ENCODE data around the gene CHST8.

Gene CHST8

DNA sequence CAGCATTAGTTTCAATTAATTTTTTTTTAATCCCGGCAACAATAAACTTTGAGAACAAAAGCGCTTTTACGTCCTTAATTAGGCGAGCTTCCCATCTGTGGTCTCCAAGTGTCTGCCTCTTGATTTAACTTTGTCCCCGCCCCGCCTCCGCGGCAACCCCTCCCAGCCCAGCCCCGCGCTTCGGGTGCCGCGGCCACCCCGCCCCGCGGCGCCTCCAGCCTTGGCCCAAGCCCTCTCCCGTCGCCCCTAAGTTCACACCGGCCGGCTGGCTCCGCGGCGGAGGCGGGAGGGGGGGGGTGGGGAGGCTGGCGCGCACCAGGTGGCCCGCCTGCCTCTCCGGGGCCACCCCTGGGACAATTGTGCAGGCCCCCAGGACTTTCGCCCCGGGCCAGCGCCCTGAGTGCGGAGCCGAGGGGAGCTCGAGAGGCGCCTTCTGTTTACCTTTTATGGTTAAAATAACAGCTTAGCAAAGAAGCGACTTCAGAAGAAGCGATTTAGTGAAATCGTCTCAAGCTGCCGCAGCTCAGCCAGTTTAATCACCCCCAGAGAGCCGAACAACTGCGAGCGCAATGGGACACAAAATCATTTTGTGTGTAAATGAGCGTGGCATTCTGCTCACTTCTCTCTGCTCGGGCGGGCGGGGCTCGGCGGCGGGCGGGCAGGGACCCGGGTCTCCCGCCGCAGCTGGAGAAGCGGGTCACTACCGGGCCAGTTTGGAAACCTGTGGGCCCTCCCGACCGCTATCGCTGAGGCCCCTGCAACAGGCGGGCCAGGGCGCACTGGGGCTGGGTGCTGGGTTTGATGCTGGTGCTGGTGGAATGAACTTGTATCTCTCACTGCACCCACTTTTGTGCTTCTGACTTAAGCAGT lies 176.3 kb downstream of the CHST8 start:
- peak; percentile 76 for DNase-seq

DNA sequence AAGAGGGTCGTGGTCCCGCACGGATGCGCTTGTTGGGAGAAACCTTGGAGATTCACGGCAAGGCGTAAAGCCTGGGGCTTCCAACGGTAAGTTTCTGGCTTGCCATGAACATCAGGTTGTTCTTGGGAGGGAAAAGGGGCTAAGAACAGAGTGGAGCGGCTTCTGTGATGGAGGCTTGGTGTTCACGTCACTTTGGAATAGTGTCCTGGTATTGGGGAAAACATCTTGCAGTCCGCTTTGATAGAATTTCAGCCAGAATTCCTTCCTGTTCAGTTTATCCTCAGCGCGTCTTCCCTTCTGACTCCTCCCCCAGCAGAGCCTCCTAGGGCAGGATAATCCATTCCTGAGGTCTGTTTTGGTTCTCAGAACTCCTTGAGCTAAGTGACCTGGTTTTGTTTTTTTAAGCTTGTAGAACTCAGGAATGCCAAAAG lies 176.9 kb downstream of the CHST8 start:
- peak; percentile 71 for DNase-seq

DNA sequence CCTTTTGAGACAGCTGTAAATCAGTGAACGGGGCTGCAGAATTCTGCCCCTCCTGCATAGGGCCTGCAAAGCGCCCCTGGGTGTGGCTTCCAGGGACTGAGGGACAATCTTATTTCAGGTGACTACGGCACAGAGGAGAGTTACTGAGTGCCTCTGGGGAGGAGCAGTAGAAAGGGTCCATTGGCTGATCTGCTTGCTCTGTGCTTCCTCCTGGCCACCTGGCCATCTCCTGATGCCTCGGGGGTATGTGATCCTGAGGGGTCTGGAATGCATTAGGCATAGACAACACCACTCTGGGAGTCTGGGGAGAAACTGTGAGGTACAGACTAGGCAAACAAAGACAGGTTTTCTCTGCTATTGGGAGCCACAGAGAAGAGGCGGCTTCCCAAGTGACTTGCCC lies 177.7 kb downstream of the CHST8 start:
- DNase-seq, result no peak

DNA sequence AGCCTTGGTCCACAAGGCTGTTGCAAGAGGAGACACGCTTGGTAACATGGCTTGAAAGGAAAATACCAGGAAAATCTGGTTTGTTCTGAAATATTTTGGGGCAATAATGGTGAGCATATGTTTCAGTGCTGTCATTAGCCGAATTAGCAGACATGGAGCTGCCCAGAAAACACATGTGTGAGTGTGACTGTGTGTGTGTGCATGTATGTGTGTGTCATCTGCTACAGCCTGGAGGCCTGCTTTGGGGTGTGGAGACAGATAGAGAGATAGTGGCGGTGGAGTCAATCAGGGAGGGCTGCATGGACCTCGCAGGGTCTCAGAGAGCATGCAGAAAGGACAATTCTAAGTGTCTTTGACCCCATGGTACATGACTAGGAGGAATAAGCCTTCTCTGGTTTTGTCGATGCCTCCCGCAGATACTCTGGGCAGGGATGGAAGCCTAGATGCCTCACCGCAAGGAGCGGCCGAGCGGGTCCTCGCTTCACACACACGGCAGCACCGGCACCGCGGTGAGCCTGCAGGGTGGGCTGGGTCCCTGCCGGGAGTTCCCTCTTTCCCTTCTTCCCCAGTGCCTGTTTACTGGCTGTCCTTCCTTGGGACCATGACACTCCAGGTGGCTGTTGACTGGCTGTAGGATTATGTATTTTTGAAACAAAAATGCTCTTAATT lies 178.4 kb downstream of the CHST8 start:
- no peak for DNase-seq

DNA sequence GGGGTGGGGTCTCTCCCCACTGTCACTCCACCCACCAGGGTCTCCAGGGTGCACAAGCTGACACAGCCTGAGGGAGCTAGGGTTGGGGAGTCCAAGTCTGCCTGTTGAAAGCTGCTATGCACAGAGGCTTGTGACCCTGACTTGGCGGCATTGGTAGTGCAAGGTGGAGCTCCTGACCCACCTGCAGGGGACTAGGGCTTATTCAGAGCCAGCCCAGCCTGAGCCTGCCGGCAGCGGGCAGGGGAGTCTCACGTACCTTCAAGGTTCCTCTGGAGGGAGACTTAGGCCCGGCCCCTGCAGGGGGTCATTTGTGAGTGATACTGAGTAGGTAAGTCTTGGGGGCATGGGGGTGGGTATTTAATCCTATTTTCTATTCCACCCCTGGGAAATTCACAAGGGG lies 179.7 kb downstream of the CHST8 start:
- no peak for DNase-seq

DNA sequence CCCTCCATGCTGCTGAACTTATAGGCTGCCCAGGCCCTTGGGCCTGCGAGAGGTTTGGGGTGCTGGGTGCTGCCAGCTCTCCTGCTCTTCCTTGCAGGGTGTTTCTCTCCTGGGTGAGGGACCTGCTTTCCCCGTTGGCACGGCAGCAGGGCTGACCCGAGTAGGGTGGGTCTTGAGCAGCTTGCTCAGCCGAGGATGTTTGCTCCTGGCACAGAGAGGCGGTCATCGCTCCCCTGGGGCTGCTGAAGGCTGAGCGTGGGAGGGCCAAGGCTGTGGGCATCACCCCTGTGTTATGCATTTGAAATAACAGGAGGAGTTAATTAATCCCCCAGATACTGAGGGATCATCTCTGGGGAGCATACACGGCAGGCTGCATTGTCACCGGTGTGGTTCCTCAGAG lies 180.2 kb downstream of the CHST8 start:
- DNase-seq, result no peak

DNA sequence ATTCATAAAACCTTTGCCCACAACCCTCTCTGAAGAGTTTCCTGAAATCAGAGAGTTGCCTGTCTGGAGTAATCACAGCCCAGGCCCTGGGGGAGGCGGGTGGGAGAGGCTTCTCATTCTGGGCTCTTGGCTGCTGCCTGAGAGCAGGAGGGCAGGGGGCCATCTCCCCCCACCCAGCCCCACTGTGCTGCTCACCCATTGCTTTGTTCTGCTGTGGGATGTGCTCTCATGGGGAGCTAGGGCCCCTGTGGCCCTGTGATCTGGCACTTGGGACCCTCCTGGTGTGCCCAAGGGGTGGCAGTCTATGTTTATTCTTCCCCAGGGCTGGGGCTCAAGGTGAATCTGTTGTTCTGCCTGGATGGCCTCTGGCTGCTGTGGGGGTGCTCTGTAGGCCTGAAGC lies 181.0 kb downstream of the CHST8 start:
- no peak for DNase-seq

DNA sequence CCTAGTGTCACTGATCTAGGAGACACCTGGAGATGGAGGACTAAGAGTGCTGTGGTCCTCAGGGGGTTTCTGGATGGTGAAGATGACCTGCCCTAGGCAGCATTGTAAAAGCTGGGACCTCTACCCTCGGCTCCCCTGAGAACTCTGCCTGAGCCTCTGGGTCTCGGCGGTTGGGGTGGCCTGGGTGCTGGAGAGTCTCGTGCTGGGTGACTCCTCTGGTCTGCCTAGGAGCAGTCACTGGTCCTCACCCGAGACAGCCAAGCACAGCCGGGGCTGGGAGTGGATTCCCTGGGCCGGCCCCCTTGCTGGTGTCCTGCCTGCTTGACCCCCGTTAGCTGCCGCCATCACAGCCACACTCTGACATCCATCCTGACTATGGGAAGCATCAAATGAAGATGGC lies 181.6 kb downstream of the CHST8 start:
- DNase-seq, result no peak

DNA sequence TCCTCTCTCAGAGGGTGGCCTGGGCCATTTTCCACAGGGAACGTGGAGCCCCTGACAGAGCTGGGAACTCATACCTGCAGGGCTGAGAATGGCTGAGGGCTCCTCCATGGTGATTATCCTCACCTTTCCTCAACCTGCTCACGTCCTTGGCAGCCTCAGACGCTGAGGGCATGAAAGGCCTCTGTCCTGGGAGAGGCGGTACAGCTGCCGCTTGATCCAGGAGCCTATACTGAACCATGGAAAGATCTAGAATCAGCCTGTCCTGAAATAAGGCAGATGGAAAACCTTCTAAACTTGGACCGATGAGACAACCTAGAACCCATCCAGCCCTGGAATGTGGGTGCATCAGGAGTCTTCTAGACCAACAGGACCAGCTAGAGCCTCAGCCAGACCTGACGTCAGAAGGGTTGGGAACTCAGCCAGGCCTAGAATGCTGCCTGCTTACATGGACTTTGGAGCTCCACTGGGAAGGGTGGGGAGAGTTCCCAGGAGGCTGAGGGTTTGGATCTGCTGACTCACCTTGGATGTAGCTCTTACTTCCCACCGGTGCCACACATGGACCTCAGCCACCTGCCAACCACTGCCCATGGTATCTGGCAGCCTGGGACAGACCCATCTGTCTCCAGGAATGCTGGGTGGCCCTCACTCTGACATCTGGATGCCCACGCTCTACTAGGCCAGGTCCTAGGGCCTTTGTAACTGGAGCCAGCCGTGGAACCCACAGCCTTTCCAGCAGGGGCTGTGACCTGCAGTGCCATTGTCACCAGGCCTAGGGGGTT lies 182.5 kb downstream of the CHST8 start:
- DNase-seq, result peak; percentile 64

DNA sequence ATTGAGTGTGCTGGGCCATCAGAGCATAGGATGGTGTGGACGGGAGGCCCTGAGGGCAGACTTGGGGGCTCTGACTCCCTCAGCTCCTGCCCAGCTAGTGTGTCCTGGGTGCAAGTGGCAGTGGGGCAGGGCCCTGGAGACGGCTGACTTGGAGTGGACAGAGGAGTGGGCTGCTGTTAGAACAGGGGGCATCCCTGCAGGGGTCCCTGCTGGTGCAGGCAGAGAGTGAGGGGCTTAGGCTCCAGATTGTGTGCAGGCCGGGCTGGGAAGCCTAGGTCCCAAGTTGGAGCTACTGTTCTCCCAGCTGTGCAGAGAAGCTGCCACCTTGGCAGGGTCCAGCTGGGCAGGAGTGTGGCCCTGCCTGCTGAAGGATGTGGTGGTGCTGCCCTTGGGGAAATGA lies 183.6 kb downstream of the CHST8 start:
- DNase-seq, result no peak

DNA sequence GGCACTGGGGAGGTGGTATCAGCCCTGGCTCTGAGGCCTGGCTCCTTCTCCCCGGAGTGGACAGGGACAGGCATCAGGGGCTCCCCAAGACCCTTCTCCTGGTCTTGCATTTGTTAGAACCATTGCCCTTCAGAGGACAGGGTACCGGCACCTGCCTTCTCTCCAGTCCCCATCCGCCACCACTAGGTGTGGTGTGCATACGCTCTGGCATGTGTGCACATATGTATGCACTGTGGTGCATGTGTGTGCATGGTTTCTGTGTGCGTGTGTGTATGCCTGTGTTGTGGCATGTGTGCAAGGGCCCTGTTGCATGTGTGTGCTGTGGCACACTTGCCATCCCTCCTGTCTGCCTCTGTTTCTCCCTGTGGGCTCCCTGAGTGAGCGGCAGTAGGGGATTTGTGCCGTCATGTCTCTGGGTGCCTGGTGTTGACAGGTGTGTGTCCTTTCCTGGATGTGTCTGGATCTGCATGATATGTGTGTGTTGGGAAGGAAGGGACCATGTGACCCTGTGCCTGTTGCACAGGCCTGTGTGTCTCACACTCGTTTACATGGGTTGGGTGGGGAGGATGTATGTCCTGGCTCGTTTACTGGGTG lies 184.2 kb downstream of the CHST8 start:
- no peak for DNase-seq

DNA sequence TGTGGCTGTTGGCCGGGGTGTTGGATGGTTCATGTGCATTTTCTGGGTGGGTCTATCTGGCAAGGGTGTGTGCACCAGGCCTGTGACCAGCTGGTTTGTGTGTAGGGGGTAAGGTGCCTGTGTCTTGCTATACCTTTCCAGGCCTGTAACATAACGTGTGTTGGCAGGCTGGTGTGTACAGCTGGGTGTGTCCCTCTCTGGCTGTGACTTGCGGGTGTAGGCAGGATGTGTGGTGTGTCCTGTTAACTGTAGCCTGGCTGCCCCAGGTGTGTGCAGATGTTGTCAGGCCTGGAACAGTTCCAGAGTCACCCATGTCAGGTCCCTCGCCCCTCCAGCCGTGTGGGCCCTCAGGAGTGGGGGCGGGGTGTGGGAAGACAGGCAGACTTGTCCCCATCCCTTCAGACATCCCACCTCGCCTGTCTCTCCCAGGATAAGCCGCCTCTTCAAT lies 184.7 kb downstream of the CHST8 start:
- DNase-seq, result no peak

DNA sequence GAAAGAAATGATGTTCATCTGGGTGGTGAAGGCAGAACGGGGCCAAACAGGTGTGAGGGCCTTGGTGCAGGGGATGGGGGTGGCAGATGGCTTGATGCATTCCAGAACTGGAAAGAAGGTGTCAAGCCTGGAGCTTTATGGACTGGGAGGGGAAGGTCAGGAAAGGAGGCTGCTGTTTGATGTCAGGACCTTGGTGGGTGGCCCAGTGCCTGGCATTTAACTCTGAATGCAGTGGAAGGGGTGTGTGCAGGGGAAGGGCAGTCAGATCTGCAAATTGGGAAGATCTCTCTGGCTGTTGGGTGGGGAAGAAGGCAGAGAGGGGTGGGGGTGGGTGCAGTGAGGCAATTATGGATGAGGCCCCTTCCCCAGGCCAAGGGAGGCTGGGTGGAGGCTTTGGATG lies 186.6 kb downstream of the CHST8 start:
- DNase-seq, result no peak

DNA sequence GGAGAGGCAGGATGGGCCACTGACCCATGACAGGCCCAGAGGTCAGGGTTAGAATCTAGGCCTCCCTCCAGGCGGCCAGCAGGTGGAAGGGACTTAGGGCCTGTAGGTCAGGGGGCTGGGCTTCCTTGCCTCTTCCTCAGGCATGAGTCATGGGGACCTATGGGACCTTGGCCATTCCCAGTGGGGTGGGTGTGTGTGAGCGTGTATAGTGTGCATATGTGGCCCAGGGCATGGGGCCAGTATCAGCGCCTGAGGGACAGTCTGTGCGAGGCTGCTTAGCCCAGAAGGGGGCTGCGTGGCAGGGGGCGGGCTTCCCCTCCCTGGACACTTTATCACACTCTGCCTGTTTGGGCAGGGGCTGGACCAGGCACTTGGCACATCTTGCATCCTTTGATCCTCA lies 188.2 kb downstream of the CHST8 start:
- DNase-seq, result peak; percentile 42

DNA sequence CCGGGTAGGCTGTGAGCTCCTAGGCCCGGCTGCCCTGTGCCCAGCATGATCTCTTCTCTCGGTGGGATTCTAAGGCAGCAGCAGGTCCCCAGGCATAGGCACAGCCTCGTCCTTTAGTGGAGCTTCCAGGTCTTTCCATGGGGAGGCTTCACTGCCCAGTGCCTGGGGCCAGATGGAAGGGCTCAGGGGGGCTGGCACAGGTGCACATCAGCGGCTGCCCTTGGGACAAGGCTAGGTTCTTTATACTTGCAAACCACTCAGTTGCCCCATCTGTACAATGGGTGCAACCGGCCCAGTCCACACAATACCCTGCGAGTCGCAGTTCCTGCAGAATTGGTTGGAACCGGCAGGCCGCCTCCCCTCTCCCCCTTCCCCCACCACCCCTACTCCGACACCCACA lies 189.1 kb downstream of the CHST8 start:
- DNase-seq, result no peak

DNA sequence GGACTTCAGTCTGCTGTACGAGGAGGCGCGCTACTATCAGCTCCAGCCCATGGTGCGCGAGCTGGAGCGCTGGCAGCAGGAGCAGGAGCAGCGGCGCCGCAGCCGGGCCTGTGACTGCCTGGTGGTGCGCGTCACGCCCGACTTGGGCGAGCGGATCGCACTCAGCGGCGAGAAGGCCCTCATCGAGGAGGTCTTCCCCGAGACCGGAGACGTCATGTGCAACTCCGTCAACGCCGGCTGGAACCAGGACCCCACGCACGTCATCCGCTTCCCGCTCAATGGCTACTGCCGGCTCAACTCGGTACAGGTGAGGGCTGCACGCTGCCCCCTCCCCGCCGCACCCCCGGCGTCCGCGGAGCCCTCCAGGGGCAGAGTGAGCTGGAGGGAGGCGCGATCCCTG lies 189.5 kb downstream of the CHST8 start:
- DNase-seq, result no peak

DNA sequence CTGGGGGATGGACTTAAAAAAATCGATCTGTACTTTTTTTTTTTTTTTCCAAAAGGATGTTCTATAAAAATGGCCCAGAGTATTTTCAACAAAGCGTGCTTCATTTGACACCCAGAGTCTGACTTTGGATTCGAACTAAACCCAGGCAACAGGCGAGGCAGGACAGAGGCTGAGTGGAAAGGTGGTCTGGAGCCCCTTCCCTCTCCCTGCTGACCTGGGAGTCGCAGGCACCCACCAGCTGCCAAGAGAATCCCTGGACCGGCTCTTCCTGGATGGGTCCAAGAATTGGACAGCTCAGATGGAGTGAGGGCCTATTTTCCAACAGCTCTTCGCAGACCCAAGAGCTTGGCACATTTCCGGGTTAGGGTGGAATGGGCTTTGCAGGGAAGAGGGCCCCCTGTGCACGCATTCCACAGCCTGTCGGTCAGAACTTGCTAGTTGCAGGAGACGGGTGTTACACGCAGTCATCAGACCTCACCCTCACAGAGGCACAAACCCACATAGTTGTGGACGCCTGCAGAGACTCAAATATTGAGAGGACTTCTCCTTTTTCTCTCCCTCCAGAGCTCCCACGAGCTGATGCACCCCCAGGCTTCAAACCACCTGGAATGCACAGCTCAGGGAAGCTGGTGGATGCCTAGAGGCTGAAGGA lies 190.1 kb downstream of the CHST8 start:
- DNase-seq, result peak; percentile 25

DNA sequence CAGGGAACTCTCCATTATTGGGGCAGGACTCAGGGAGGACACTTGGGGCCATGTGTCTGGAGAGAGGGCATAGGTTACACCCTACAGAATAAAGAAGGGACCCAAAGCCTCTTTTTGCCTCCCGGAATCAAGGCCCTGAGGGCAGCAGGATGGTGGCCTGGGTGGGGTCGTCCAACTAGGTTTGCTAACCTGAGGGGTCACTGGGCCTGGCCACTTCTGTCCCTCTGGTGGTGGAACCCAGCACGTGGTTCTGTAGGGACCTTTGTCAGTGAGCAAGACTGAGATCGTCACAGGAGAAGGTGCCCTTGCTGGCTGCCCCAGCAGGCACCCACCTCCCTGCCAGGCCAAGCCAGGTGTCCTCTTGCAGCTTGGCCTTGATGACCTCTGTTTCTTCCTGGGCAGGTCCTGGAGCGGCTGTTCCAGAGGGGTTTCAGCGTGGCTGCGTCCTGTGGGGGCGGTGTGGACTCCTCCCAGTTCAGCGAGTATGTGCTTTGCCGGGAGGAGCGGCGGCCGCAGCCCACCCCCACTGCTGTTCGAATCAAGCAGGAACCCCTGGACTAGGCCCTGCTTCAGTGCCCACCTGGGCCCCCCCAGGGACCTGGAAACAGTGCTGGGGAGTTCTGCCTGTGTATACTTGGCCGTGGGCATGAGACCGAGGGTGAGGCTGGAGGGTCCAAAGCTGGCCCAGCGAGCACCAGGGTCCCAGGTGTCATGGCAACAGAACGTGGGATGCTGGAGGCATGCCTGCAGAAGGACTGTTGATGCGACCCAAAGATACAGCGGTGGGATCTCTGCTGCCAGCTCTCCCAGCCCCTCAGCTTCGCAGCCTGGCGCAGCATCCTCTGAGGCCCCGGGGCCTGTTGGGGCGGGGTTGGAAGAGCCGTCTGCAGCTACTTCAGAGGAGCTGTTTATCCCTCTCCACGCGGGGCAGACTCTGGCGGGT lies 190.9 kb downstream of the CHST8 start:
- DNase-seq, result no peak

DNA sequence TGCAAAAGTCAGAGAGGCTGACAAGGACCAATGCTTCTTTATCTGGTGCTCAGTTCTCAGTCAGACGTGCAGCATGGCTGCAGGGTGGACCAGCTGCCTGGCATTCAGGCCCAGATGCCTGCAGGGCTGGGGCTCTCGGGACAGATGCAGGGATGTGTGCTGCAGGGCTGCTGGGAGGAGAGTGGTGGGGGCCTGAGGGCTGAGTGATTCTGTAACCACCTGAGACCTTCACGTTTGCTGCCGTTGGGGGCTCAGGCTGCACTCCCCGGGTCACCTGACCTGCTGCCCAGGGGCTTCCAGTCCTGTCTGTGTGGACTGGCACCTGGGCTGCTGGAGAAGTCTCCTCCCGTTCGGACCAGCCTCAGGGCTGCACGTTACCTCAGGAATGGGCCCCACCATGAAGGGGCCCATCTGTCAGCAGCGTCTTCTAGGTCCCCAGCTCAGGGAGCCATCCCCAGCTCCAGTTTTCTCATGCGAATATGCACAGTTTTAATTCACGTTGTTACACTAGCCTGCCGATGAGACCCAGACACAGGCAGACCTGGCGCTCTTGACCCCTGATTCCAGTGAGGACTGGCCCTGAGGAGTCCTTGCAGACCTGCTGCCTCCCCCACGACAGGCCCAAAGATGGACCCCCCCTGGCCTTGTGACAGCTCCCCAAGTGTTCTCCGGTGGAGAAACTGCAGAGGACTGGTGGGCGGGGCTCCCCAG lies 191.8 kb downstream of the CHST8 start:
- DNase-seq, result no peak
